ENCODE data around the gene C9orf85.
"Not testable (repeated sequence)": the region's sequence is repeated elsewhere in the genome, so short reads cannot be mapped to it uniquely, and the experiment has no call there.

The C9orf85 gene

DNA sequence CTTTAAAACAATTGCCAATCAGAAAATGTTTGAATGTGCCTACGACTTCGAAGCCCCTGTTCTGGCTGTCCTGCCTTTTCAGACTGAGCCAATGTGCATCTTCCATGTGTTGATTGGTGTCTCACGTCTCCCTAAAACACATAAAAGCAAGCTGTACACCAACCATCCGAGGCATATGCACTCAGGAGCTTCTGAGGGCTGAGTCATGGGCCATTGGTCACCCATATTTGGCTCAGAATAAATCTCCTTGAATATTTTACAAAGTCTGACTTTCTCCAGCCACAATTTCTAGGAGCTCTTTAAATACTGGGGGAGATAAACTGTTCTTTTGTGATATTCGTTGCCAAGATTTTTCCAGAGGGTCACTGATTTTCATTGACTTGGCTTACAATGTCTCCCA, 95.1 kb downstream of the C9orf85 start:
- Mint-ChIP-seq H3K4me3 (no peak overlapping the region), H3K36me3 (ENCODE audit: low read depth) (no peaks in the 10 kb centered on the region), H3K9me3 (peaks cover 6% of the 10 kb centered on the region), H3K27ac (no peak overlapping the region), H3K27me3 (ENCODE audit: low read depth) (no peaks in the 10 kb centered on the region), H3K4me1 (peaks cover 5% of the 10 kb centered on the region)
- no peak for TF ChIP-seq CTCF (IDR thresholded peaks at IDR 0.05; ENCODE audit: unreplicated experiment in 3 of 3)

DNA sequence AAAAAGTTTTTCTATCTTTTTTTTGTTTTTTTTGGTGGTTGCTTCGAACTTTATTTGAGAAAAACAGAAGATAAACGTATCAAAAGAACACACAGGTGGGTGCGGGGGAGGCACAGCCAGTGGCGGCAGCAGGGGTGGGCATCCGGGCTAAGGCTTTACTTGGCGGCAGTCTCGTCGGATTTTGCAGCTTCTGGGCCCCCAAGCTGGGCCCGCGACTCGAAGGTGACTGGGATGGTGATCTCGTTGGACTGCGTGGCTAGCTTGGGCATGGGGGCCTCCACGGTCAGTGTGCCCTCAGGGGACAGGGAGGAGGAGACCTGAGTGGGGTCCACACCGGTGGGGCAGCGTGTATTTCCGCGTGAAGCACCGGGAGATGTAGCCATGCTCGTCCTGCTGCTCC, 96.3 kb downstream of the C9orf85 start:
- not testable (repeated sequence) for H3K9me3 Mint-ChIP-seq; H3K36me3 Mint-ChIP-seq (ENCODE audit: low read depth)

GRCh38 chr9:72012646-72013045, 101.2 kb downstream of the C9orf85 start:
- no peaks in the 10 kb centered on the region for H3K36me3 Mint-ChIP-seq (ENCODE audit: low read depth)
- peaks cover 4% of the 10 kb centered on the region for H3K27me3 Mint-ChIP-seq (ENCODE audit: low read depth)
- H3K4me1 Mint-ChIP-seq, result no peaks in the 10 kb centered on the region
- no peak overlapping the region for H3K27ac Mint-ChIP-seq
- no peaks in the 10 kb centered on the region for H3K9me3 Mint-ChIP-seq
- TF ChIP-seq CTCF (IDR thresholded peaks at IDR 0.05; ENCODE audit: unreplicated experiment in 3 of 3), result no peak
- no peak overlapping the region for H3K4me3 Mint-ChIP-seq

More for the DNA sequence above, 96.3 kb downstream of the C9orf85 start:
- not testable (repeated sequence) for H3K27ac Mint-ChIP-seq; H3K4me1 Mint-ChIP-seq; H3K27me3 Mint-ChIP-seq (ENCODE audit: low read depth); H3K4me3 Mint-ChIP-seq

- H3K9me3 Mint-ChIP-seq, result no peaks in the 10 kb centered on the region
Observed at GRCh38 chr9:72013292-72013760, 101.9 kb downstream of the C9orf85 start.

GRCh38 chr9:72022841-72023240, 111.4 kb downstream of the C9orf85 start:
- Mint-ChIP-seq H3K27ac (no peak overlapping the region), H3K27me3 (ENCODE audit: low read depth) (no peaks in the 10 kb centered on the region), H3K36me3 (ENCODE audit: low read depth) (no peaks in the 10 kb centered on the region), H3K4me1 (no peaks in the 10 kb centered on the region), H3K4me3 (no peak overlapping the region), H3K9me3 (no peaks in the 10 kb centered on the region)
- no peak for TF ChIP-seq CTCF (IDR thresholded peaks at IDR 0.05; ENCODE audit: unreplicated experiment in 3 of 3)

More at GRCh38 chr9:72013292-72013760, 101.9 kb downstream of the C9orf85 start:
- no peak for TF ChIP-seq CTCF (IDR thresholded peaks at IDR 0.05; ENCODE audit: unreplicated experiment in 3 of 3)
- Mint-ChIP-seq H3K4me3 (no peak overlapping the region), H3K36me3 (ENCODE audit: low read depth) (no peaks in the 10 kb centered on the region), H3K4me1 (no peaks in the 10 kb centered on the region), H3K27me3 (ENCODE audit: low read depth) (peaks cover 4% of the 10 kb centered on the region), H3K27ac (no peak overlapping the region)
